Stomach (tissue), 4 donors: Measurements from ENCODE around the gene DOCK1.

Source experiments
- CTCF ChIP-seq, 7 experiments: fragments of 450-650 bp in 4 of 7; fragments of 200-600 bp in 3 of 7; sonication (generic) in 3 of 7; IDR thresholded peaks; one replicate each; pipeline ENCODE4 v1.5.1; 2016 to 2019; ENCODE audit warnings: antibody characterized with exemption in 7 of 7, control low read depth in 2 of 7, mild to moderate bottlenecking in 1 of 7
- POLR2A ChIP-seq, 4 donors: fragments of 450-650 bp; IDR thresholded peaks; one replicate each; pipeline ENCODE4 v1.6.1; 2016; ENCODE audit warnings: antibody characterized with exemption in 4 of 4, control low read depth in 2 of 4, mild to moderate bottlenecking in 1 of 4, moderate library complexity in 1 of 4
- POLR2AphosphoS5 ChIP-seq, 3 donors: sonication (generic); formaldehyde crosslinking; IDR thresholded peaks; one replicate each; pipeline ENCODE4 v1.6.1; 2016; ENCODE audit warnings: antibody characterized with exemption in 3 of 3

- TF ChIP-seq CTCF (IDR thresholded peaks at IDR 0.05) (no peak), POLR2A (IDR thresholded peaks at IDR 0.05) (no peak), POLR2AphosphoS5 (IDR thresholded peaks at IDR 0.05) (no peak)
Measured at GRCh38 chr10:127142136-127142535, 236.9 kb downstream of the DOCK1 start.
